Suprapubic skin (tissue), 4 donors: ENCODE results near the gene SPC24. TPM values are rescaled to one million over a fixed set of nuclear protein-coding genes. Genes with fewer than 3 reads are reported as not detected.
"Not testable (repeated sequence)": the region's sequence is repeated elsewhere in the genome, so short reads cannot be mapped to it uniquely, and the experiment has no call there.

Source experiments
- DNase-seq, 2 donors: peaks; one replicate each; pipeline ENCODE4 v3.0.0-alpha.2; 2019; ENCODE audit warnings: low spot score in 2 of 2
- H3K27ac ChIP-seq: fragments of 200-600 bp; sonication (generic); one replicate; pipeline ENCODE4 v1.5.1; 2019
- H3K27me3 ChIP-seq: fragments of 200-600 bp; sonication (generic); one replicate; pipeline ENCODE4 v1.5.1; 2019
- H3K36me3 ChIP-seq: fragments of 200-600 bp; sonication (generic); one replicate; pipeline ENCODE4 v1.5.1; 2019
- H3K4me1 ChIP-seq: fragments of 200-600 bp; sonication (generic); one replicate; pipeline ENCODE4 v1.5.1; 2019
- H3K4me3 ChIP-seq: fragments of 200-600 bp; sonication (generic); one replicate; pipeline ENCODE4 v1.5.1; 2019; ENCODE audit warnings: mild to moderate bottlenecking
- H3K9me3 ChIP-seq: fragments of 200-600 bp; sonication (generic); one replicate; pipeline ENCODE4 v1.5.1; 2019
- EP300 ChIP-seq: sonication (generic); formaldehyde crosslinking; IDR thresholded peaks from one replicate; pipeline ENCODE4 v1.6.1; 2017; ENCODE audit warnings: antibody characterized with exemption
- POLR2A ChIP-seq, 2 donors: fragments of 450-650 bp; IDR thresholded peaks; one replicate each; pipeline ENCODE4 v1.6.1; 2017; ENCODE audit warnings: antibody characterized with exemption in 2 of 2, mild to moderate bottlenecking in 2 of 2, moderate library complexity in 2 of 2
- POLR2AphosphoS5 ChIP-seq, 3 donors: sonication (generic); formaldehyde crosslinking; IDR thresholded peaks; one replicate each; pipeline ENCODE4 v1.6.1; 2017; ENCODE audit warnings: antibody characterized with exemption in 3 of 3
- WGBS: methylation state at CpG from one replicate; pipeline ENCODE4 v1.1.5; 2018; 5-methylcytosine and 5-hydroxymethylcytosine counted together
- total RNA-seq, 4 donors: library from RNA; depleted of rRNA; stranded (reverse); fragments of >200 nt; gene quantifications; one replicate each; pipeline ENCODE4 v1.1.0, GENCODE V29; 2016
- TF ChIP-seq, protein P1 (sequence below), 2 donors: fragments of 200-600 bp in 1 of 2; fragments of 450-650 bp in 1 of 2; sonication (generic) in 1 of 2; IDR thresholded peaks; one replicate each; pipeline ENCODE4 v1.5.1; 2016 to 2019; ENCODE audit warnings: antibody characterized with exemption in 2 of 2, mild to moderate bottlenecking in 1 of 2, moderate library complexity in 1 of 2

Gene SPC24
- total RNA-seq, 4 donors from 2014 or later: 1.8 to 4.0 (median 3.7) TPM

DNA sequence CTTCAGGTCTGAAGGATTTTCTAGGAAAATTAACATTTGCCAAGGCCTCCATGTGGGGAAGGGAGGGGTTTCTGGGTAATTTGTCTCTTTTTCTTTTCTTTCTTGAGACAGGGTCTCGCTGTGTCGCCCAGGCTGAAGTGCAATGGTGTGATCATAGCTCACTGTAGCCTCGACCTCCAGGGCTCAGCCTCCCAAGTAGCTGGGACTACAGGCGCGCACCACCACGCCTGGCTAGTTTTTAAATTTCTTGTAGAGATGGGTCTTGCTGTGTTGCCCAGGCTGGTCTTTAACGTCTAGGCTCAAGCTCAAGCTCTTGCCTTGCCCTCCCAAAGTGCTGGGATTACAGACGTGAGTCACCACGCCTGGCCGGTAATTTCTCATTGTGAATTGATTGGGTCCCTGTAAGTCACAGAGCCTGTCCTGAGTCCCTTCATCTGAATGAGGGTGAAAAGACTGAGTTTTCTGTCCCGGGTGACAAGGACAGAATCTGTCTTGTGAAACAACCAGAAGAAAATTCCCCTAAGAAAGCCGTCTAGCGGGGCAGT, 10.0 kb upstream of the SPC24 start:
- DNase-seq: no peak
- no peaks in the 10 kb centered on the region for H3K9me3 ChIP-seq
- no peak overlapping the region for H3K4me3 ChIP-seq
- H3K27ac ChIP-seq: peak overlapping the region; percentile 82
- H3K36me3 ChIP-seq: peaks cover 31% of the 10 kb centered on the region
- H3K27me3 ChIP-seq: no peaks in the 10 kb centered on the region
- TF ChIP-seq EP300: no peak
- TF ChIP-seq, protein P1, sequence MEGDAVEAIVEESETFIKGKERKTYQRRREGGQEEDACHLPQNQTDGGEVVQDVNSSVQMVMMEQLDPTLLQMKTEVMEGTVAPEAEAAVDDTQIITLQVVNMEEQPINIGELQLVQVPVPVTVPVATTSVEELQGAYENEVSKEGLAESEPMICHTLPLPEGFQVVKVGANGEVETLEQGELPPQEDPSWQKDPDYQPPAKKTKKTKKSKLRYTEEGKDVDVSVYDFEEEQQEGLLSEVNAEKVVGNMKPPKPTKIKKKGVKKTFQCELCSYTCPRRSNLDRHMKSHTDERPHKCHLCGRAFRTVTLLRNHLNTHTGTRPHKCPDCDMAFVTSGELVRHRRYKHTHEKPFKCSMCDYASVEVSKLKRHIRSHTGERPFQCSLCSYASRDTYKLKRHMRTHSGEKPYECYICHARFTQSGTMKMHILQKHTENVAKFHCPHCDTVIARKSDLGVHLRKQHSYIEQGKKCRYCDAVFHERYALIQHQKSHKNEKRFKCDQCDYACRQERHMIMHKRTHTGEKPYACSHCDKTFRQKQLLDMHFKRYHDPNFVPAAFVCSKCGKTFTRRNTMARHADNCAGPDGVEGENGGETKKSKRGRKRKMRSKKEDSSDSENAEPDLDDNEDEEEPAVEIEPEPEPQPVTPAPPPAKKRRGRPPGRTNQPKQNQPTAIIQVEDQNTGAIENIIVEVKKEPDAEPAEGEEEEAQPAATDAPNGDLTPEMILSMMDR (IDR thresholded peaks at IDR 0.05): no peak
- TF ChIP-seq POLR2AphosphoS5 (IDR thresholded peaks at IDR 0.05): no peak
- no peak for TF ChIP-seq POLR2A (IDR thresholded peaks at IDR 0.05)
- WGBS: 81% methylated on average over 13 of the region's 13 CpGs
- H3K4me1 ChIP-seq: peaks cover 22% of the 10 kb centered on the region

DNA sequence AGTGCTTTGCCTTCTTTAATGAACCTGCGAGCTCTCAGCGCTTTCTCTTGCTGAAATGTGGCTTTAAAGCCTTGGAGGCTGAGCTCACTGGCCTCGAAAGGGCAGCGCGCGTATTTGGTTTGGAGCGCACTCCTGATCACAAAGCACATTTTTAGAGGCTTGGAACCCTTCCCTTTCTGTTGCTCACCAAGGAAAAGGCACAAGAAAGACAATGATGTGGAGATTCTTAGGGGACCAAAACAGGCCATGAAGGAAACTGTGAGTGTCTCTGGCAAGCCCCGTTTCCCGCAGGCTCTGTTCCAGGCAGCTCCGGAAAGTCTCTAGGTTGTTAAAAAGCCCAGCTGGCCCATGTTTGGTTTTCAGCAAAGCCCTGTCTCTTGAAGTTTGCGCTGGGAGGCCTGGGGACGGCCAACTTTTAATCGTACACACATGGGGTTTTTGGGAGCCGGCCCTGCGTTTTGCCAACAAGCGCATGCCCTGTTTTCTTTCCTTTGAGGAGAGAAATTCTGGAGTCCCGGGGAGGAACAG, 9.4 kb upstream of the SPC24 start:
- WGBS: 55% methylated on average over 17 of the region's 17 CpGs

DNA sequence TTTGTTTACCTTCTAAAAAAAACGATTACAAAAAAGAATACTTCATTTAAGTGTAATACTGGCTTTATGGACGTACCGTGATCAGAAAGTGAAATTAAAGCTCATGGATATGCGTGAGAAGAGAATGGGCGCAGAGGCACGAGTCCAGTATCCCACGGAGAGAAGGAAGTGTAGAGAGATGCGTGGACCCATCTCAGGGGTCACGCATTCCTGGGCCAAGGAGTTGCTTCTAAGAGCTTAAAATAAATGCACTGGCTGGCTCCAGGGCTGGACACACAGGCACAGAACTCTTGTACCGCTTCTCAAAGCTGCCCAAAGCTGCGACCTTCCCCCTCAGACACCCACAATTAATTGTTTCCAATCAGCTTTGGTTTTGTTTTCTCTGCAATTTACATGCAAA, 8.7 kb upstream of the SPC24 start:
- Histone ChIP-seq H3K4me1 (peaks cover 22% of the 10 kb centered on the region), H3K4me3 (no peak overlapping the region), H3K27ac (peak overlapping the region; percentile 35), H3K27me3 (no peaks in the 10 kb centered on the region), H3K36me3 (peaks cover 20% of the 10 kb centered on the region), H3K9me3 (no peaks in the 10 kb centered on the region)
- no peak for DNase-seq
- TF ChIP-seq, protein P1 (IDR thresholded peaks at IDR 0.05): no peak
- TF ChIP-seq POLR2A (IDR thresholded peaks at IDR 0.05): no peak
- no peak for TF ChIP-seq EP300
- TF ChIP-seq POLR2AphosphoS5 (IDR thresholded peaks at IDR 0.05): no peak
- WGBS: 67% methylated on average over 11 of the region's 11 CpGs

More for the DNA sequence above, 9.4 kb upstream of the SPC24 start:
- Histone ChIP-seq H3K9me3 (no peaks in the 10 kb centered on the region), H3K4me3 (no peak overlapping the region), H3K36me3 (peaks cover 25% of the 10 kb centered on the region), H3K27me3 (no peaks in the 10 kb centered on the region), H3K4me1 (peaks cover 22% of the 10 kb centered on the region), H3K27ac (peak overlapping the region; percentile 82)
- DNase-seq: peak; percentile 89 to 91
- no peak for TF ChIP-seq EP300
- no peak for TF ChIP-seq POLR2AphosphoS5 (IDR thresholded peaks at IDR 0.05)
- TF ChIP-seq, protein P1 (IDR thresholded peaks at IDR 0.05): no peak
- no peak for TF ChIP-seq POLR2A (IDR thresholded peaks at IDR 0.05)

- H3K4me1 ChIP-seq: peaks cover 14% of the 10 kb centered on the region
- not testable (repeated sequence) for H3K36me3 ChIP-seq, H3K27ac ChIP-seq, H3K27me3 ChIP-seq, DNase-seq, H3K4me3 ChIP-seq, H3K9me3 ChIP-seq
- WGBS: 95% methylated on average over 2 of the region's 2 CpGs
These were observed 4.8 kb upstream of the SPC24 start for GRCh38 chr19:11160440-11160768.

GRCh38 chr19:11159598-11160439, 4.2 kb upstream of the SPC24 start:
- Histone ChIP-seq H3K4me1 (peaks cover 18% of the 10 kb centered on the region), H3K27me3 (no peaks in the 10 kb centered on the region), H3K27ac (peak overlapping the region; percentile 54), H3K36me3 (no peaks in the 10 kb centered on the region), H3K9me3 (no peaks in the 10 kb centered on the region), H3K4me3 (no peak overlapping the region)
- DNase-seq: peak in 1 of 2 donors; percentile 80
- TF ChIP-seq, protein P1 (IDR thresholded peaks at IDR 0.05): no peak
- TF ChIP-seq POLR2A (IDR thresholded peaks at IDR 0.05): no peak
- TF ChIP-seq POLR2AphosphoS5 (IDR thresholded peaks at IDR 0.05): no peak
- TF ChIP-seq EP300: no peak
- WGBS: 58% methylated on average over 16 of the region's 16 CpGs
